ENCODE measurements around the gene ITPR2.

Gene ITPR2

GRCh38 chr12:26861690-26862089 is 28.7 kb upstream of the ITPR2 start:
- Mint-ChIP-seq H3K27me3 (ENCODE audit: low read depth) (peaks cover 11% of the 10 kb centered on the region), H3K9me3 (no peaks in the 10 kb centered on the region), H3K4me3 (no peak overlapping the region), H3K27ac (no peak overlapping the region), H3K36me3 (ENCODE audit: low read depth) (no peaks in the 10 kb centered on the region), H3K4me1 (ENCODE audit: low read depth) (no peaks in the 10 kb centered on the region)

GRCh38 chr12:26857465-26858176 is 24.6 kb upstream of the ITPR2 start:
- Mint-ChIP-seq H3K9me3 (no peaks in the 10 kb centered on the region), H3K4me1 (ENCODE audit: low read depth) (no peaks in the 10 kb centered on the region), H3K27ac (no peak overlapping the region), H3K36me3 (ENCODE audit: low read depth) (no peaks in the 10 kb centered on the region), H3K27me3 (ENCODE audit: low read depth) (peaks cover 4% of the 10 kb centered on the region), H3K4me3 (no peak overlapping the region)

DNA sequence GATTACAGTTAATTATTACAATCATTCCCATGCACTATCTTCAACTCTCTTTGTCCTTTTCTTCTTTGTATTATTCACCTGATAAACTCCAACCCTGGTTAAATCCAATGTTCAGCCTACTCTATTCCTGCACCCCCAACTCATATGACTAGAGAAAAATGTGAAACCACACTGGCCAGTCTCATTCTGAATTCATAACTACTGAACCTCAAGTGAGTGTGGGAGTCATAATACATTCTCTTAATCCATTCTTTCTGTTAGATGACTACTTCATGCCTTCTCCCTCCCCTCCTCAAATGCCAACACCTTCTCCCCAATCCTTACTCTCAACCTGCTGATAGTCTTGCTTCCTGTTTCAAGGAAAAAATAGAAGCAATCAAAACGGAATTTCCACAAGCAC is 22.3 kb upstream of the ITPR2 start:
- H3K36me3 Mint-ChIP-seq (ENCODE audit: low read depth) = no peaks in the 10 kb centered on the region
- no peaks in the 10 kb centered on the region for H3K4me1 Mint-ChIP-seq (ENCODE audit: low read depth)
- H3K9me3 Mint-ChIP-seq = no peaks in the 10 kb centered on the region
- no peak overlapping the region for H3K4me3 Mint-ChIP-seq
- peaks cover 7% of the 10 kb centered on the region for H3K27me3 Mint-ChIP-seq (ENCODE audit: low read depth)
- no peak overlapping the region for H3K27ac Mint-ChIP-seq

- no peak overlapping the region for H3K27ac Mint-ChIP-seq
- no peaks in the 10 kb centered on the region for H3K36me3 Mint-ChIP-seq (ENCODE audit: low read depth)
These were observed 21.0 kb upstream of the ITPR2 start for GRCh38 chr12:26854031-26854390.

DNA sequence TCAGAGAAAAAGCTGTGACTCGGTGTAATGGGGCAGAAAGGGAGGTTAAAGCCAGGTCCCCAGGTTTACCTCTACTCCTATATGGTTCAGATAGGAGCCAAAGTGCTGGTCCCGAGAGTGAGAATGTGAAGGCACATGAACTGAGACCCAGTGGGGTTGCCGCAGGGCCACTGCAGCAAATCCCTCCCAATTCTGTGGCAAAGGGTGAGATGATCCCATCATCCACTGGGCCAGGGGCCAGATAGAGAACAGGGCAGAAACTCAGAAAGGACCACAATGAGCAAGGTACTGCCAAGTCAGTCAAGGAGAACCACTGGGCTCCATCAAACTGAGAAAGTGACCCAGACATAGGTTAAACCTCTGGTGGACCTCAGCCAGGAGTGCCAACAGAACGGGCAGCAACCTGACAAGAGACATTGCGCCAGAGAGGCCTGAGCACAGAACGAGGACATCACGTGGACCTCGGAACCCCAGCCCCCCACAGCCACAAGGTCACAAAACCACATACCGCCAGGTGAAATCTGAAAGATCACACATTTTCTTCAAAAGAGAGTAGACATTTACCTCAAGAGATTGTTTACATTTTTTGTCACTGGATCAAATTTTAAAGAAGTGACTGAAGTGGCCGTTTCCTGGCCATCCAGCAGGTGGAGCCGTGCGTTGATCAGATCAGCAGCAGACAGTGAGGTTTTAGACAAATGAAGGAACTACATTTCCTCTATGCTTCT is 20.5 kb upstream of the ITPR2 start:
- H3K4me3 Mint-ChIP-seq = no peak overlapping the region
- no peaks in the 10 kb centered on the region for H3K9me3 Mint-ChIP-seq
- H3K36me3 Mint-ChIP-seq (ENCODE audit: low read depth) = no peaks in the 10 kb centered on the region
- no peak overlapping the region for H3K27ac Mint-ChIP-seq
- H3K27me3 Mint-ChIP-seq (ENCODE audit: low read depth) = peaks cover 14% of the 10 kb centered on the region
- H3K4me1 Mint-ChIP-seq (ENCODE audit: low read depth) = no peaks in the 10 kb centered on the region

More at GRCh38 chr12:26854031-26854390, 21.0 kb upstream of the ITPR2 start:
- Mint-ChIP-seq H3K27me3 (ENCODE audit: low read depth) (peaks cover 14% of the 10 kb centered on the region), H3K9me3 (no peaks in the 10 kb centered on the region), H3K4me3 (no peak overlapping the region), H3K4me1 (ENCODE audit: low read depth) (no peaks in the 10 kb centered on the region)

DNA sequence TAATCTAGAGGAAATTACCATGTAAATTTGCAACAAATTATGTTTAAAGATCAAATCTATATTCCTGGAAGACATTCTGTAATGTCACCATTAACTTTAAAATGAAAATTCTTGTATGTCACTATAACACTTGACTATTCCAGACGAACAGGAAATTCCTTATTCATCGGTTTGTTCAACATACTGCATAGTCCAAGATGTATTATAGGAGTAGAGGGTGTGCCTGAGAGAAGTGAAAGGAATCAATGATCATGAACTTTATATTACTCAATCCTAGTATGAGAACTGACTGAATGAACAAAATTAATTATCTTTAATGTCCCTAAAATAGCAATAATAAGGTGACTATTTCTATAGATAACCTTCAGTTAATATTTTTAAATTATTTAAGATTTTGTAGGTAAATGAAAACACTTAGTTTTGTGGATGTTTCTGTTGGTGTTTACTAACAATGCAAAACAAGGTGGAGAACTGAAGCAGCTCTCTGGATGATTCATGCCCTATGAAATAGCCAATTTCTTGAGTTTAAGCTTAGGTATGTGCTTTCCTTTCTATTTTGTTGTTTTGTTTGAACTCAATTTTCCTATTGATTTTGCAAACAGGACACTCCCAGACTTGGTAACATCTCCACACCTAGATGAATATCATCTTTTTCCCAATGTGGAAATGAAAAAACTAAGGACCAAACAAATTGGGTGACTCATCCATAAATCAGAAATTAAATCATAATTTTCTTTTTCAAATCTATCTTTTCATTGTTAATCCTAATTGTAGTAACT is 18.2 kb upstream of the ITPR2 start:
- Mint-ChIP-seq H3K4me3 (no peak overlapping the region), H3K4me1 (ENCODE audit: low read depth) (peaks cover 7% of the 10 kb centered on the region), H3K36me3 (ENCODE audit: low read depth) (no peaks in the 10 kb centered on the region), H3K27ac (no peak overlapping the region), H3K9me3 (no peaks in the 10 kb centered on the region), H3K27me3 (ENCODE audit: low read depth) (peaks cover 21% of the 10 kb centered on the region)

GRCh38 chr12:26848156-26848825 is 15.3 kb upstream of the ITPR2 start:
- Mint-ChIP-seq H3K9me3 (no peaks in the 10 kb centered on the region), H3K4me1 (ENCODE audit: low read depth) (peaks cover 13% of the 10 kb centered on the region), H3K4me3 (no peak overlapping the region), H3K27me3 (ENCODE audit: low read depth) (peaks cover 21% of the 10 kb centered on the region), H3K27ac (no peak overlapping the region), H3K36me3 (ENCODE audit: low read depth) (no peaks in the 10 kb centered on the region)

GRCh38 chr12:26847431-26847830 is 14.4 kb upstream of the ITPR2 start:
- Mint-ChIP-seq H3K9me3 (no peaks in the 10 kb centered on the region), H3K4me1 (ENCODE audit: low read depth) (peaks cover 13% of the 10 kb centered on the region), H3K4me3 (no peak overlapping the region), H3K27me3 (ENCODE audit: low read depth) (peaks cover 22% of the 10 kb centered on the region), H3K36me3 (ENCODE audit: low read depth) (no peaks in the 10 kb centered on the region), H3K27ac (no peak overlapping the region)

DNA sequence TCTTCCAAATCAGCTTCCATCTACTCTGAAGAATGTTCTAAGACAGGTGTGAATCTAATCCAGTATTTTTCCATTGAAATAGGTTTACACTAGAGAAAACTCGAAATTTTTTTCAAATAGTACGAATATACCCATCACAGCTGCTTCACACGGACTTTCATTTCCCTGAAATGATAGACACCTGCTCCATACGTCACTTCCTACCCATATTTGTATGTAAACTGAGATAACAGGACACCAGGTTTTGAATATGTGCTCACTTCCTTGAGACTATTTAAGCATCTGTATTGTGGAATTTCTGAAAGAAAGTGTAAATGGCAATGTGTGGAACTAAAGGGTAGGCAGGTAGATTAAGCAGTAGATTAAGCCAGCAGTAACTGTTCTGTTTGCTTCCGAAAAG is 13.4 kb upstream of the ITPR2 start:
- Mint-ChIP-seq H3K27me3 (ENCODE audit: low read depth) (peaks cover 25% of the 10 kb centered on the region), H3K36me3 (ENCODE audit: low read depth) (no peaks in the 10 kb centered on the region), H3K4me3 (peak overlapping the region; percentile 53), H3K9me3 (no peaks in the 10 kb centered on the region), H3K4me1 (ENCODE audit: low read depth) (peaks cover 13% of the 10 kb centered on the region), H3K27ac (no peak overlapping the region)

GRCh38 chr12:26845984-26846383 is 13.0 kb upstream of the ITPR2 start:
- no peaks in the 10 kb centered on the region for H3K9me3 Mint-ChIP-seq
- H3K4me3 Mint-ChIP-seq = peak overlapping the region; percentile 53
- H3K4me1 Mint-ChIP-seq (ENCODE audit: low read depth) = peaks cover 15% of the 10 kb centered on the region
- H3K36me3 Mint-ChIP-seq (ENCODE audit: low read depth) = no peaks in the 10 kb centered on the region
- H3K27ac Mint-ChIP-seq = no peak overlapping the region
- H3K27me3 Mint-ChIP-seq (ENCODE audit: low read depth) = peaks cover 25% of the 10 kb centered on the region

GRCh38 chr12:26845057-26845666 is 12.2 kb upstream of the ITPR2 start:
- no peak overlapping the region for H3K4me3 Mint-ChIP-seq
- H3K4me1 Mint-ChIP-seq (ENCODE audit: low read depth) = peaks cover 15% of the 10 kb centered on the region
- no peak overlapping the region for H3K27ac Mint-ChIP-seq
- H3K27me3 Mint-ChIP-seq (ENCODE audit: low read depth) = peaks cover 20% of the 10 kb centered on the region
- H3K9me3 Mint-ChIP-seq = no peaks in the 10 kb centered on the region
- H3K36me3 Mint-ChIP-seq (ENCODE audit: low read depth) = no peaks in the 10 kb centered on the region

DNA sequence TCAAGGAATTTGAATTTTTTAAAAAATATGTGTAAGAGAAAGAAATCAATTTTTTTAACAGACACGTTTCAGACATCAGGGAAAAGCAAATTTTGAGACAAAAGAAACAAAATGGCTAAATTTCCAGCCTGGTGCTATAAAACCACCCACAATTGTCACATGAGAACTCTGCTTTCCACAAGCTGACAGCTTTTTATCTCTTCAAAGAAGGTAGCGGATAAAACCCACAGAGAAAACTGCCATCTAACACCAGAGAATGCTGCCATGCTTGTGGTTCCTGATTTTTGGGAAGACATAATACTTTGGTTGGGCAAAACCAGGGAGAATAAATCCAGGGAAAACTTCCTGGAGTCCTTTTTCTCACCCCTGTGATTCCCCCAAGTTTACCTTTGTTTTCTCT is 10.3 kb upstream of the ITPR2 start:
- H3K27me3 Mint-ChIP-seq (ENCODE audit: low read depth) = peaks cover 13% of the 10 kb centered on the region
- H3K4me1 Mint-ChIP-seq (ENCODE audit: low read depth) = peaks cover 15% of the 10 kb centered on the region
- no peaks in the 10 kb centered on the region for H3K9me3 Mint-ChIP-seq
- H3K4me3 Mint-ChIP-seq = no peak overlapping the region
- H3K36me3 Mint-ChIP-seq (ENCODE audit: low read depth) = no peaks in the 10 kb centered on the region
- no peak overlapping the region for H3K27ac Mint-ChIP-seq

GRCh38 chr12:26841085-26841484 is 8.1 kb upstream of the ITPR2 start:
- Mint-ChIP-seq H3K36me3 (ENCODE audit: low read depth) (no peaks in the 10 kb centered on the region), H3K27me3 (ENCODE audit: low read depth) (peaks cover 4% of the 10 kb centered on the region), H3K27ac (no peak overlapping the region), H3K9me3 (no peaks in the 10 kb centered on the region), H3K4me3 (no peak overlapping the region), H3K4me1 (ENCODE audit: low read depth) (peaks cover 7% of the 10 kb centered on the region)

GRCh38 chr12:26839512-26839911 is 6.5 kb upstream of the ITPR2 start:
- H3K27me3 Mint-ChIP-seq (ENCODE audit: low read depth) = peaks cover 4% of the 10 kb centered on the region
- H3K9me3 Mint-ChIP-seq = no peaks in the 10 kb centered on the region
- H3K36me3 Mint-ChIP-seq (ENCODE audit: low read depth) = no peaks in the 10 kb centered on the region
- peaks cover 2% of the 10 kb centered on the region for H3K4me1 Mint-ChIP-seq (ENCODE audit: low read depth)
- no peak overlapping the region for H3K4me3 Mint-ChIP-seq
- H3K27ac Mint-ChIP-seq = no peak overlapping the region
